ENCODE results near the gene GTF3C2.
"Not testable (repeated sequence)": the region's sequence is repeated elsewhere in the genome, so short reads cannot be mapped to it uniquely, and the experiment has no call there.

DNA sequence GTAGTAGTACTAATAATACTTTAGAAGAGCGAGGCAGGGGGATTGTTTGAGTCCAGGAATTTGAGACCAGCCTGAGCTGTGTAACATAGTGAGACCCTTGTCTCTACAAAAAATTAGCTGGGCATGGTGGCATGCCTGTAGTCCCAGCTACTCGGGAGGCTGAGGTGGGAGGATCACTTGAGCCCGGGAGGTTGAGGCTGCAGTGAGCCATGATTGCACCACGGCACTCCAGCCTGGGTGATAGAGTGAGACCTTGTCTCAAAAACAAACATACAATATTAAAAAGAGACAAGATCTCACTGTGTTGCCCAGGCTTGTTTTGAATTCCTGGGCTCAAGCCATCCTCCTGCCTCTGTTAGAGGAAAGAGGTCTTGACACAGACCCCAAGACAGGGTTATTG is 56.0 kb downstream of the GTF3C2 start:
- TF ChIP-seq, protein P1, sequence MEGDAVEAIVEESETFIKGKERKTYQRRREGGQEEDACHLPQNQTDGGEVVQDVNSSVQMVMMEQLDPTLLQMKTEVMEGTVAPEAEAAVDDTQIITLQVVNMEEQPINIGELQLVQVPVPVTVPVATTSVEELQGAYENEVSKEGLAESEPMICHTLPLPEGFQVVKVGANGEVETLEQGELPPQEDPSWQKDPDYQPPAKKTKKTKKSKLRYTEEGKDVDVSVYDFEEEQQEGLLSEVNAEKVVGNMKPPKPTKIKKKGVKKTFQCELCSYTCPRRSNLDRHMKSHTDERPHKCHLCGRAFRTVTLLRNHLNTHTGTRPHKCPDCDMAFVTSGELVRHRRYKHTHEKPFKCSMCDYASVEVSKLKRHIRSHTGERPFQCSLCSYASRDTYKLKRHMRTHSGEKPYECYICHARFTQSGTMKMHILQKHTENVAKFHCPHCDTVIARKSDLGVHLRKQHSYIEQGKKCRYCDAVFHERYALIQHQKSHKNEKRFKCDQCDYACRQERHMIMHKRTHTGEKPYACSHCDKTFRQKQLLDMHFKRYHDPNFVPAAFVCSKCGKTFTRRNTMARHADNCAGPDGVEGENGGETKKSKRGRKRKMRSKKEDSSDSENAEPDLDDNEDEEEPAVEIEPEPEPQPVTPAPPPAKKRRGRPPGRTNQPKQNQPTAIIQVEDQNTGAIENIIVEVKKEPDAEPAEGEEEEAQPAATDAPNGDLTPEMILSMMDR (IDR thresholded peaks at IDR 0.05; ENCODE audit: insufficient read depth, low read depth, low read length), result not testable (repeated sequence)
- TF ChIP-seq EZH2 (IDR thresholded peaks at IDR 0.05; ENCODE audit: insufficient read depth, low read length), result not testable (repeated sequence)
